ENCODE measurements around the gene YEATS2. TPM values are rescaled to one million over a fixed set of nuclear protein-coding genes. Genes with fewer than 3 reads are reported as not detected.

Gene YEATS2
- total RNA-seq, 1 donor, result 30.3 TPM

DNA sequence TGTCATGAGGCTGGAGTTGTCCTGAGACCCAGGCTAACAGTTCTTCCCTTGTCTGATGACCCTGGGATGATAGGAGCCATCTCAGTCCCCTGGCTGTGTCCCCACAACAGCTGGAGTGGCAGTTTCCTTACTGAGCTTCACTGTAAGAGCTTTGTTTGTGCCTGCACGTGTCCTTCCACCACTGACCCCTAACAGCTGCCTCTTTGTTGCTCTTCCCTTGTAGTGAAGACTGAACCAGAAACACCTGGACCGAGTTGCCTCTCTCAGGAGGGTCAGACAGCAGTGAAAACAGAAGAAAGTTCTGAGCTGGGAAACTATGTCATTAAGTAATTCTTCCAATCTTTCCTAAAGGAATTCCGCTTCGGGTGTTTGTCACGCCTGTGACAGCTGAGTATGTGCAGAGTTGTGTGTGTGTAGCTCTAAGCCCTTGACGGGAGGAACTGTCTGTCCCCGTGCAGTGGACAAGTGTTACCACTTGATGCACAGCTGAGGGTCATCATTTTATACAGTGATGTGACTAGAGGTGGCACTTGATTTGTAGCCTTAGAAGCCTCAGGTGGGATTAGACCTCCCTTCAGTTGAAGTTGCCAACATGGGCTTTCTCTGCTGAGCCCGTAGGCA lies 102.8 kb downstream of the YEATS2 start:
- DNase-seq (ENCODE audit: low read depth), result no peak
- no peak for TF ChIP-seq CTCF (IDR thresholded peaks at IDR 0.05; ENCODE audit: insufficient read depth, low read length)
- no peak overlapping the region for H3K4me3 ChIP-seq (ENCODE audit: low read depth, low read length)

DNA sequence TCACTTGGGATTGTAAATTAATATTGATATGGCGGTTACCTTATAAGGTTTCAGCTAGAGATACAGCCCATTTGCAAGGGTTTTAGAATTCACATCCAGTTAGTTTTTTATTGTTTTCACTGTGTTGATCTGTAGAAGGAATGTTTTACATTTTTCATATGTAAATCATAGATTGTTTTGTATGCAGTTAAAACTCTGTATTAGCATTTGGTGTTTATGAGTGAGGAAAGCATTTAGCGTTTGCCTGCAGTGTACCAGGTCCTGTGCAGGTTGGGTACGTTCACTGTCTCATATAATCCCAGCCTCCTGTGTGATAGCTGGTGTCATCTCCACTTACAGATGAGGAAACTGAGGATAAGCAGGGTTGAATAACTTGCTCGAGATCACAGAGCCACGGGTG lies 104.0 kb downstream of the YEATS2 start:
- no peak overlapping the region for H3K4me3 ChIP-seq (ENCODE audit: low read depth, low read length)
- no peak for TF ChIP-seq CTCF (IDR thresholded peaks at IDR 0.05; ENCODE audit: insufficient read depth, low read length)
- DNase-seq (ENCODE audit: low read depth), result no peak

GRCh38 chr3:183802989-183803388 lies 105.4 kb downstream of the YEATS2 start:
- peak; percentile 74 for DNase-seq (ENCODE audit: low read depth)
- no peak for TF ChIP-seq CTCF (IDR thresholded peaks at IDR 0.05; ENCODE audit: insufficient read depth, low read length)
- no peak overlapping the region for H3K4me3 ChIP-seq (ENCODE audit: low read depth, low read length)

DNA sequence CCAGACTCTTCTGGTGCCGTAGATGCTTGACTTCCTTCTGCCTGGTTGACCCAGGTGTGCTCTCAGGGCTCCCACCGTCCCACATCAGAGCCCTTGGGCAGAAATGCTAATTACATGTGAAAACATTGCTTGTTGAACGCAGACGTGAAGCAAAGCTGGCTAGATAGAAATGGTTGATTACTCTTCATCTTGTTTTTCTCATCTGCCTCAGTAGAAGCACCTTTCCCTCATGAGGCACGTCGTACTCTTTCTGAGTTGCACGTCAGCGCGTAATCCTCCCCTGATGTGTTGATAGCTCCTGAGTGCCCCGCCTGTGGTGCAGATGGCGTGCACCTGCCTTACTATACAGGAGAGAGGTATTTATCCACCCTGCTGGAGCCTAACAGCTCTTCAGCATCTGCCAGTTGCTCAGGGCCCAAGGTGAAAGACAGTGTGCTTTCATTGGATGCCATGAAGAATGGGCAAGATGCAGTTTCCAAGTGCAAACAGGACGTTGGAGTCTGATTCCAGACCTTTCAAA lies 109.7 kb downstream of the YEATS2 start:
- no peak for TF ChIP-seq CTCF (IDR thresholded peaks at IDR 0.05; ENCODE audit: insufficient read depth, low read length)
- DNase-seq (ENCODE audit: low read depth), result no peak
- H3K4me3 ChIP-seq (ENCODE audit: low read depth, low read length), result no peak overlapping the region

- DNase-seq (ENCODE audit: low read depth), result no peak
- no peak for TF ChIP-seq CTCF (IDR thresholded peaks at IDR 0.05; ENCODE audit: insufficient read depth, low read length)
- no peak overlapping the region for H3K4me3 ChIP-seq (ENCODE audit: low read depth, low read length)
Observed at GRCh38 chr3:183807881-183808280, 110.3 kb downstream of the YEATS2 start.

- TF ChIP-seq CTCF (IDR thresholded peaks at IDR 0.05; ENCODE audit: insufficient read depth, low read length), result no peak
- DNase-seq (ENCODE audit: low read depth), result no peak
- H3K4me3 ChIP-seq (ENCODE audit: low read depth, low read length), result no peak overlapping the region
Observed at GRCh38 chr3:183808355-183808754, 110.8 kb downstream of the YEATS2 start.

GRCh38 chr3:183809270-183809669 lies 111.7 kb downstream of the YEATS2 start:
- no peak for DNase-seq (ENCODE audit: low read depth)
- no peak for TF ChIP-seq CTCF (IDR thresholded peaks at IDR 0.05; ENCODE audit: insufficient read depth, low read length)

More at GRCh38 chr3:183809270-183809669, 111.7 kb downstream of the YEATS2 start:
- no peak overlapping the region for H3K4me3 ChIP-seq (ENCODE audit: low read depth, low read length)

Measured in fibroblast of the aortic adventitia (primary cell).